HG02610 (cell line): ENCODE measurements around the gene CDC42EP2.
A peak's percentile ranks its signal among the peaks of the same experiment; 100 is the strongest.
"Not testable (repeated sequence)": the region's sequence is repeated elsewhere in the genome, so short reads cannot be mapped to it uniquely, and the experiment has no call there.

Source experiments
- ATAC-seq: cut with Tn5 transposase; IDR thresholded peaks from one replicate; pipeline ENCODE4 v1.9.1; 2021; ENCODE audit warnings: mild to moderate bottlenecking, moderate library complexity; ENCODE audit not compliant: unreplicated experiment

The CDC42EP2 gene

GRCh38 chr11:65317025-65317786, 2.5 kb downstream of the CDC42EP2 start:
- no peak for ATAC-seq

GRCh38 chr11:65320386-65321075, 5.9 kb downstream of the CDC42EP2 start:
- ATAC-seq, result no peak

- ATAC-seq, result no peak
These were observed 6.4 kb downstream of the CDC42EP2 start for GRCh38 chr11:65321076-65321475.

DNA sequence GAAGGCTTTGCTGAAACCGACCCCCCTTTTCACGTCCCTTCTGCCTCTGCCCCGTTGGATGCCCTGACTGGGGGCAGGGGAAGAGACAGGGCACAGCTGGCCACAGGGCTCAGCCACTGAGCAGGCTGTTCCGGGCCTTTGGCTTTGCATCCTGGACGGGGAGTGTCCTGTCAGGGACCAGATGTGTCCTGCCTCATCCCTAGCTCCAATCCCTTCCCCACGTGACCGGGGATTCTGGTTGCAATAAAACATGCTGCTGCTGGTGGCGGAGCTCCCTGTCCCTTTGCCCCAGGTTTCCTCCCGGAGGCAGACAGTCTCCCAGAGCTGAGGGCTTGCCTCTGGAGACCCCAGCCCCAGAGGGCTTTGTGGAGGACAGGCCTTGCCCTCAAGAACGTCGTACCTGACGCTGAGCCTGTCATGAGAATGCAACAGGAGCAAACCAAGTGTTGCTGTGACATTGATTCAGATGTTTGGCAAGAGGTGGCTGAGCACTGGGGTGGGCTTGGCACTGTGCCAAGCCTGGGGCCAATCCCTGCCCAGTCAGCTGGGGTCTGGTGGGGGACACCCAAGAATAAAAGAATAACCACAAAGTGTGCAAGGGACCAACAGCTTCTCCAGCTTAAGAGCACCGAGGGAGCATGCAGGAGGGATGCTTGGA, 7.3 kb downstream of the CDC42EP2 start:
- ATAC-seq, result no peak

DNA sequence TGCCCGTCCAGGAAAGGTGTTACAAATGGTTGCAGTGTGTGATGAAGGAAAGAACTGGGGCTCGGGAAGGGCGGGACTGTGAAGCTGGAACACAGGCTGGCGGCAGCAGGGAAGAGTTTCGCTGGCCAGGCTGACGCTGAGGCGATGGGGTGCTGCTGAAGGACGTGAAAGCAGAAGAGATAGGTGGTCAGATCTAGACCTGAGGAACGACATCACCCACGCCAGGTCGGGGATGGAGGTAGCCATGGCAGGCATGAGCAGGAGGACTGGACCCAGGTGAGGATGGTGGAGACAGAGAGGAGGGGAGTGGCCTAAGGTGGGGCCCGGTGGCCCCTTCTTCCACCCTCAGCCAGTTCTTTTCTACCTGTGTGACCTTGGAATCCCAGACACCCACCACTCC, 9.1 kb downstream of the CDC42EP2 start:
- ATAC-seq, result no peak

DNA sequence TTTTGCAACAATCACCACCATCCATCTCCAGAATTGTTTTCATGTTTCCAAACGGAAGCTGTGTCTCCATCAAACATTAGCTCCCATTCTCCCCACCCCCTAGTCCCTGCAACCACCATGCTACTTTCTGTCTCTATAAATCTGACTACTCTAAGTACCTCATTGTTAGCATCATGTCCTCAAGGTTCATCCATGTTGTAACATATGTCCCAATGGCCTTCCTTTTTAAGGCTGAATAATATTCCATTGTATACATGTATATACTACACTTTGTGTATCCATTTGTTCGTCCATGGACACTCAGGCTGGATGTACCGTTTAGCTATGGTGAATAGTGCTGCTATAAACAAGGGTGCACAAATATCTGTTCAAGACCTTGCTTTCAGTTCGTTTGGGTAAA, 10.8 kb downstream of the CDC42EP2 start:
- no peak for ATAC-seq

GRCh38 chr11:65327021-65327420, 12.4 kb downstream of the CDC42EP2 start:
- ATAC-seq, result no peak

GRCh38 chr11:65329478-65329877, 14.8 kb downstream of the CDC42EP2 start:
- ATAC-seq, result no peak

DNA sequence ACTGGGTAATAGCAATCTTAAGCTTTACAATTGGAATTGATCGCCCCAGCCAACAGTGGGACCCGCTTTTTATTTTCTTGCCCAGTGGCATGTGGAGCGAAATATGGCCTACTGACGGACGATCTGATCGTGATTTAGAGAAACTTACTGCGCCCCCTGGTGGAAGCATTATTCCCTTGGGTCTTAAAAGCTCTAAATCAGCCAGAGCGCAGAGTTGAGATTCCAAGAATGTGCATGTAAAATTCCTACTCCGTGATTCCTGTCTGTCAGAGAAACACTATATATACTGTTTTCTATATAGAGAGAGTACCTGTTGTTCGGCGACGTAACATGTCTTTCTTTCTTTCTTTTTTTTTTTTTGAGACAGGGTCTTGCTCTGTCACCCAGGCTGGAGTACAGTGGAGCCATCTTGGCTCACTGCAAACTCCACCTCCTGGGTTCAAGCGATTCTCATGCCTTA, 15.3 kb downstream of the CDC42EP2 start:
- ATAC-seq, result no peak

DNA sequence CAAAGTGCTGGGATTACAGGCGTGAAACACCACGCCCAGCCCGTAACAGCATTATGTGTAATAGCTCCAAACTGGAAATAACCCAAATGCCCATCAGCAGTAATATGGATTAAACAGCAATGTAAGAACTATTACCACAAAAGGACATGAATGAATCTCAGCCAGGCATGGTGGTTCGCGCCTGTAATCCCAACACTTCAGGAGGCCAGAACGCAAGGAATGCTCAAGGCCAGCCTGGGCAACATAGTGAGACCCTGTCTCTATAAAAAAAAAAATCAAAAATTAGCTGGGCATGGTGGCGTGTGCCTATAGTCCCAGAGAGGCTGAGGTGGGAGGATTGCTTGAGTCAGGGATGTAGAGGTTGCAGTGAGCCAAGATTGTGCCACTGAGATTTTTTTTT, 15.9 kb downstream of the CDC42EP2 start:
- ATAC-seq, result no peak

DNA sequence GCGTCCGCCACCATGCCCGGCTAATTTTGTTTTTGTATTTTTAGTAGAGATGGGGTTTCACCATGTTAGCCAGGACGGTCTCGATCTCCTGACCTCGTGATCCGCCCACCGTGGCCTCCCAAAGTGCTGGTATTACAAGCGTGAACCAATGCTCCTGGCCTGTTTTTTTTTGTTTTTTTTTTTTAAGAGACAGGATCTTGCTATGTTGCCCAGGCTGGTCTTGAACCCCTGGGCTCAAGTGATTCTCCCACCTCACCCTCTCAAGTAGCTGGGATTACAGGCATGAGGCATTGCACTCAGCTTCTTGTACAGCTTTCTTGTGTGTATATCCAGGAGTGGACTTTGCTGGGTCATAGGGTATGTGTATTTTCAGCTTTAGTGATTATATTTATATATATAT, 17.9 kb downstream of the CDC42EP2 start:
- not testable (repeated sequence) for ATAC-seq

DNA sequence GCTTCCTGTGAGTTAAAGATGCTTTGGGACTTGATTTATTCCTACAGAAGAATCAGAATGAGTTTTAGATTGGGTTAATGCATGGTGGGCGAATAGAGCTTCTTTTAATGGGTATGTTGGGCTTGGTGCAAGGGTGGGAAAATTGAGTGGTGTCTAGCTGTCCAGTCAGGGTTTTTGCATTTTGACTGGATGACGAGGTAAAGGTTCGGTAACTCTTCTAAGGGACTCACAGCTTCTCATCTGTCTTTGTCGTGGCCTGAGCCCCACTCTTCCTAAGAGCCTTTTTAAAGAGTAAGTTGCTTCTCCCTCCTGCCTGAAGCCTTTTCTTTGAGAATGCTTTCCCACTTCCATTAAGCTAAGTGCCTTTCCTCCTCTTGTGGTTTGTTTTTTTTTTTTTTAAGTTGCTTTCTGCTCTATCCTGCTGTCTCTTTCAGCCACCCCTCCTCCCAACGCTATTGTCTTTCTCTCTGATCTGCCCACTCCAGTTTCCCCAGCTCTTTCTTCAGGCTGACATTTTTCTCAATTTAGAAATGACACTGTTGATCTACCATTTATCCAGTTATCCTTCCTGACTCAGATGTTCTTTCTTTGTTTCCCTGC, 20.1 kb downstream of the CDC42EP2 start:
- ATAC-seq, result no peak

DNA sequence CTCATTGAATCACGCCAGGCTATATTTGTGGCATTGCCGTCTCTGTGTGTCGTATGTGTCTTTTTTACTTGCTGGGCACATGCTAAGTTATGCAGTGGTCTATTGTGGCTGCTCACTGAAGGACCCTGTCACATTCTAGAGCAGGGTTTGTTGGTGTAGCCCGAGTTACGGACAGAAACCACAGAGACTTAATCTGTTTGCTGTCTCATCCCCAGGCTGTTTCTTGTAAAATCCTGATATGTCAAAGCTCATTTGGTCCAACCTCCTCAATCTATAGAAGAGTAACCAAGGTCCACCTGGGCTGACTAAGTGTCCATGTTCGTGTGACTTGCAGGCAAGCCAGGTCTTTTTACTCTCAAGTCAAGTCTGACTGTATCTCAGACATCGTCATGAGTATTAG, 24.0 kb downstream of the CDC42EP2 start:
- no peak for ATAC-seq

GRCh38 chr11:65340226-65340625, 25.6 kb downstream of the CDC42EP2 start:
- no peak for ATAC-seq

GRCh38 chr11:65341856-65342255, 27.2 kb downstream of the CDC42EP2 start:
- no peak for ATAC-seq

- no peak for ATAC-seq
These were observed 36.8 kb downstream of the CDC42EP2 start for GRCh38 chr11:65351511-65351910.

- ATAC-seq, result no peak
These were observed 38.1 kb downstream of the CDC42EP2 start for GRCh38 chr11:65352783-65353182.

DNA sequence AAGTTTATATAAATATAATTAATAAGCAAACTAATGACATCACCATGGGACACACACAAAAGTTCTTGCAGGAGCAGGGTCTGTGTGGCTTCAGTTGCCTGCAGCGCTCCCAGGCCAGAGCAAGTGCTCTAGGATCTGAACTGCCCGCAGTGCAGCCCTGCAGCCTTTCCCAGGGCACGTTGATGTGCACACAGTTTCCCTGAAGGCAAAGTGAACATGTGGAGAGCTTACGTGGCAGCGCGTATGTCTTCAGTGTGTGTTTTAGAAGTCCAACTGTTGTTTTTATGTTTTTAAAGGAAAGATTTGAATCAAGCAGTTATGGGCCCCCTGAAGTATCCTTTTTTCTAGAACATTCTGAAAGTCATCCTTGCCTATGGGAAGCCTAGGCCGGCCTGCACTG, 38.7 kb downstream of the CDC42EP2 start:
- no peak for ATAC-seq

DNA sequence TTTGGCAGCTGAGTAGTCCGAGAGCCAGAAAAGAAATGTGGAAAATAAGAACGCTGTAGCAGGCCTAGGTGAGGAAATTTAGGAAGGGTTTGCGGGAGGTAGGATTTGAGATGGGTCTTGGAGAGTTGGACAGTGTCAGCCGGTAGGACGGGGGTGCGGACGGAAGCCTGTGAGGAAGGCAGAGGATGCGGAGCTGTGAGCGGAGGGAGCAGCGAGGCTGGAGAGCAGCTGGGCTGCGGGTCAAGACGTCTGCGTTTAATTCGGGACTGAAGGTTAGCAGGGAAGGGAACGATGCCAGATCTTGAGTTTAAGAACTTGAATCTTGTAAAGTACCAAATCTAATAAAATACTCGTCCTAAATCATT, 39.2 kb downstream of the CDC42EP2 start:
- no peak for ATAC-seq

DNA sequence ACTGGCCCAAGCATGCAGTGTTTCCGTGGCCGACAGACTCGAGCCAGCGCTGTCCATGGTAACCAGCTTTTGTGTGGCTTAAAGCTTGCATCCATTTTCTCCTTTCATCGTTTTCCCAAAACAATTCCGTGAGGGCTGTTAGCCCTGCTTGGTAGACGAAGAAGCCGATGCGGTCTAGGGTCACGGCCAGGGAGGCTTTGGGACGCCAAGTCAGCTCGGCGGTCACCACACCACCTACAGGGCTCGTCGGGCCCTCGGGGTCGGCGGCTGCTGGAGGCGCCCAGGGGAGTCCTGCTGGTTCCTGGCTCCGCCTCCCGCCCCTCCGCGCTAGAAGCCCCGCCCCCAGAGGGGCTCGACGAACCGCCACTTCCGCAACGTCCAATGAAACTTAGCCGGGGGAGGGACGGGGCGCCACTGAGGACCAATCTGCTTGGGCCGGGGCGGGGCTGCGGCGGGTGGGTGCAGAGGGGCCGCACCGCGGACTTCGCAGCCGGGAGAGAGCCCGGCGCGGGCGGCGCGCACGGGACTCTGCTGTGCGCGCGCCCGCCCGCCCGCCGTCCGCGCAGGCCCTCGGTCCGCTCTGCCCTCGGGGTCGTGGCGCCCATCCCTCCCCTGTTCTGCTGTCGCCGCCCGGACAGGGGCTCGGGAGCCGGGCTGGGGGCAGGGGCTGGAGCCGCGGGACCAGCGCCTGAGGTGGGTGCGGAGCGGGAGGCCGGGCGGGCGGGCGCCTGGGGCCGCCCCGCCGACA, 39.8 kb downstream of the CDC42EP2 start, which contains the start of gene TIGD3:
TSS of gene TIGD3 (plus strand) at position 487 of the 748 bp plus-strand sequence. CDS start 1,058 bp downstream, outside the sequence.
- peak; percentile 82 for ATAC-seq
